ENCODE measurements around the gene ZNF20.

ZNF20 gene

DNA sequence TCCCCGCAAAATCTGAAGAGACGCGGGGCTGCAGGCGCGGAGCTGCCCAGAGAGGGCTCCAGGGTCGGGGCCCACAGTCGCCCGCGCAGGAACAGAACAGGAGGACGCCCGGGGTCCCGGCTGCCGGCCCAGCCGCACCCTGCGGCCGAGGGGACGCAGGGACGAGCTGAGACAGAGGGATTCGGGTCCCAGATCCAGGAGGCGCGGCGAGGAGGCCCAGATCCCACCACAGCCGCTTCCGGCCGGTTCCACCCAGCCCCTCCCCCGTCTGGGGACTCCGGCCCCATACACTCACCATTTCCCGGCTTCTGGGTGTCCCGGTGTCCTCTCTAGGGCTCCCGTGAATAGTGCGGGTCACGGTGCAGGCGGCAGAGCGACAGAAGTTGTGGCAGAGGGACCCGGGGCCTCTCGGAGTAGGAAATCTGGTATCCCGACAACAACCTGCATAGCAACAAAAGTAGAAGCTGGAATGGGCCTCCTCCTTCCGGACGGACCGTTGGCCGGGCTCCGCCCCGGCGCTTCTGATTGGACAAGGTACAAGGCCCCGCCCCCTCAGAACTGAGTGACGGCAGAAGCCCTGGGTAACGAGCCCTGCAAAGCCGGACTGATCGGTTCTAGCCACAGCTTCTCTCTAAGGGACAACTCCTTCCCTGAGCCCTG lies at the start of gene ZNF20:
ZNF20 (minus strand) TSS at position 466 of the 660 bp plus-strand sequence; CDS start at position 298, 168 bp downstream.
- no peak for TF ChIP-seq GATA3 (IDR thresholded peaks at IDR 0.05; ENCODE audit: low read depth, low read length)
- TF ChIP-seq GATA2 (IDR thresholded peaks at IDR 0.05; ENCODE audit: low read depth, low read length), result no peak

DNA sequence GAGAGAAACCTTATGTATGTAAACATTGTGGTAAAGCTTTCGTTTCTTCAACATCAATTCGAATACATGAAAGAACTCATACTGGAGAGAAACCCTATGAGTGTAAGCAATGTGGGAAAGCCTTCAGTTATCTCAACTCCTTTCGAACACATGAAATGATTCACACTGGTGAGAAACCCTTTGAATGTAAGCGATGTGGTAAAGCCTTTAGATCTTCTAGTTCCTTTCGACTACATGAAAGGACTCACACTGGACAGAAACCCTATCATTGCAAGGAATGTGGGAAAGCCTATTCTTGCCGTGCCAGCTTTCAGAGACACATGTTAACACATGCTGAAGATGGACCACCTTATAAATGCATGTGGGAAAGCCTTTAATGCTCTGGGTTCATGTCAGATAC lies 47.5 kb upstream of the ZNF20 start:
- TF ChIP-seq GATA2 (IDR thresholded peaks at IDR 0.05; ENCODE audit: low read depth, low read length) (no peak), GATA3 (IDR thresholded peaks at IDR 0.05; ENCODE audit: low read depth, low read length) (no peak)

DNA sequence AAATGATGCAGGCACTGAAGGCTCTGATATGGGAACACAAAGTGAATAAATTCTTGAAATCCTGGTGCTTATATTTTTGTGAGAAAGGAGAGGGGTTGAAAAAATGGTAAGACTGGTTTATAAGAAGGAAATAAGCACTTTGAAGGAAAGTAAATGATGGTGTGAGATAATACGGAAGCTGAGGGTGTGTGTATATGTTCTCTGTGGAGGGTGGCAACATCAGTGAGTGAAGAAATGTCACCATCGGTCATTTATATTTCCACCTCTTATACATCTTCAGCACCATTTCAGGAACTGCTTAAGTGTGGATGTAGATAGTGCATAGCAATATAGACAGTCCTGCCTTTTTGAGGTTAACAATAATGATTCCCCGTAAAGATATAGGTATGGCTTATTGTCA lies 40.2 kb upstream of the ZNF20 start:
- no peak for TF ChIP-seq GATA3 (IDR thresholded peaks at IDR 0.05; ENCODE audit: low read depth, low read length)
- TF ChIP-seq GATA2 (IDR thresholded peaks at IDR 0.05; ENCODE audit: low read depth, low read length), result no peak

DNA sequence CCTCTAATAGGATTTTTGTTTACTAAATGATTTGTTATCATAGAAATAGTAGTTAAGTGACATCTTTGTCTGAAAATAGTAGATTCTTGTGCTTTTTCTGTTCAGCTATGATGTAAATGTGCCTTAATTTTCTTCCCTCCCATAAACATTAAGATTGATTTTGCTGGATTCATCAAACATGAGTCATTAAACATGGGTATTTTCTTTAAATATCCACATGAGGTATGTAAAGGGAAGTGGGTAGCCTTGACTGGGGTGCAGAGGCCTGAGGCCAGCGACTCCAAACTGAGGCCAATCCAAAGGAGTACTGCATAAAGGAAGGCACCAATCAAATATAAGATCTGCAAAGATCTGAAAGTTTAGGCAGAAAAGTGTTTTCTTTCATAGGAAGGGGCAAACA lies 26.5 kb upstream of the ZNF20 start:
- TF ChIP-seq GATA3 (IDR thresholded peaks at IDR 0.05; ENCODE audit: low read depth, low read length) (no peak), GATA2 (IDR thresholded peaks at IDR 0.05; ENCODE audit: low read depth, low read length) (no peak)

DNA sequence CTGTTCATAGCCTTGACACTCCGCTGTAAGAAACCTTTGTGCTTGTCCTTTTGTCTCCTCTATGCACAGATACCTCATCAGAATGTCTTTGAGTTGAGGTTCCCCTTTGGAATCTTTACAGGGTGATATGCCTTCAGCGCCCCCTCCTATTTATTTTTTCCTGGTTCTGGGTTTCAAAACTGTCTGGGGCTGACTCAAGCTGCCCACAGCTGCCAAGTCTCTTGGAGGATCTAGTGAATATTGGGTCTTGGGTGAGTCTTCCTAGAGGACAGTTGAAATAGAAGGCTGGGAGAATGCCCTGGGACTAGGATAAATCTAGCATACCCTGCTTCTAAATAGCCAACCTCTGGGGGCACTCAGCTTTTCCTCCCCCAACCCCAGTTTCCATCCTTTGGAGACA lies 23.7 kb upstream of the ZNF20 start:
- TF ChIP-seq GATA3 (IDR thresholded peaks at IDR 0.05; ENCODE audit: low read depth, low read length) (no peak), GATA2 (IDR thresholded peaks at IDR 0.05; ENCODE audit: low read depth, low read length) (no peak)

DNA sequence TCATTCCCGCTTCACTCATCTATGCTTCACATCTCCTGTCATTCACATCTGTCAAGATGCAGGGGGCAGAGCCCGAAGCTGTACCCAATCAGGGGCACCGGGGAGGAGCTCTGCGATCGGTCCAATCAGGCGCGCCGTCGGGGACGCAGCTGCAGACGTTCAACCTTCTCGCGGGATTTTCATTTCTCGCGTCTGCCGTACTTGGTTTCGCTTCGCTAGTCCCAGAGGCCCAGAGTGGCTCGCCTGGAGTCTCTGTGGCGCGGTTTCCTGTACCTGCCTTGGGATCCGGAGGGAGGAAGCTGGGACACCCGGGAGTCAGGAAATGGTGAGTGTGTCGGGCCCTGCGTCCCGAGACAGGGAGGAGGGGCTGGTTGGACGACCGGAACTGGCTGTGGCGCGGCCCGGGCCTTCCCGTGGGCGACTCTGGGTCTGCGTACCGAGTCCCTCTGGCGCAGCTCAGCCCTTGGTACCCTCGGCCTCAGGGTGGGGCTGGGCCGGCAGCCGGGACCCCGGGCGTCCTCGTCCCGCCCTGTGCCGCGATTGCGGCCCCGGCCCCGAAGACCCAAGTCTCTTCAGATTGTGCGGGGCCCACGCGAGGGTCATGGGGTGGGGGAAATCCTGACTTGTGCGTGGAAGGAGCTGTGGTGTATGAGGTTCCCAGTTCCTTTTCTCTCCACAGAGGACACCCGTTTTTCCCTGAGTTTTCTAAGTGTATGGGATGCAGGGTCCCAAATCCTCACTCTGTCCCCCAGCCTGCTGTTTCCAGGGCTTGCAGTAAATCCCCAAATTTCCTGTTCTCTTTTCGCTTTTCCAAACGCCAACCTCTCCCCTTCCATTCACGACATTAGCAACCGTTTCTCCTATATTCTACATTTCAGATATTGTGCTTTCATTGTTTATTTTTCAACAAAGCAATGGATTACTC lies 23.0 kb upstream of the ZNF20 start, which contains the start of gene ZNF136:
ZNF136 (plus strand) TSS at position 215 of the 925 bp plus-strand sequence; CDS start at position 323, 108 bp downstream.
- no peak for TF ChIP-seq GATA3 (IDR thresholded peaks at IDR 0.05; ENCODE audit: low read depth, low read length)
- TF ChIP-seq GATA2 (IDR thresholded peaks at IDR 0.05; ENCODE audit: low read depth, low read length), result no peak; the same call in 1 of the 2 replicates

DNA sequence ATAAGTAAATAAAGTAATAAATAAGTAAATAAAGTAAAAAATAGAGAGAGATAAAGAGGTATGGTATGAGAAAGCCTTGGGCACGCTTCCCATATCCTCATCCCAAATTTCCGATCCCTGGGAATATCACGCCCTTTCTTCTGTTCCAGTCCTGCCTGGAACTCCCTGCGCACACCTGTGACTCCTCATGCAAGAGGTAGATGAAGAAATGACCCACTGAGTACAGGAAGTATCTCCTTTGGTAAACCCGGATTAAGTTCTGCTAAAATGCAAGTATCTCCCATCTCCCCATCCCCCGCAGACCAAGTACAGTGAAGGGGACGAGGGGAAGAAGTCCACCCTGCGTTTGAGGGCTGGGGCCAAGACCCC lies 22.3 kb upstream of the ZNF20 start:
- TF ChIP-seq GATA2 (IDR thresholded peaks at IDR 0.05; ENCODE audit: low read depth, low read length), result no peak
- no peak for TF ChIP-seq GATA3 (IDR thresholded peaks at IDR 0.05; ENCODE audit: low read depth, low read length)

DNA sequence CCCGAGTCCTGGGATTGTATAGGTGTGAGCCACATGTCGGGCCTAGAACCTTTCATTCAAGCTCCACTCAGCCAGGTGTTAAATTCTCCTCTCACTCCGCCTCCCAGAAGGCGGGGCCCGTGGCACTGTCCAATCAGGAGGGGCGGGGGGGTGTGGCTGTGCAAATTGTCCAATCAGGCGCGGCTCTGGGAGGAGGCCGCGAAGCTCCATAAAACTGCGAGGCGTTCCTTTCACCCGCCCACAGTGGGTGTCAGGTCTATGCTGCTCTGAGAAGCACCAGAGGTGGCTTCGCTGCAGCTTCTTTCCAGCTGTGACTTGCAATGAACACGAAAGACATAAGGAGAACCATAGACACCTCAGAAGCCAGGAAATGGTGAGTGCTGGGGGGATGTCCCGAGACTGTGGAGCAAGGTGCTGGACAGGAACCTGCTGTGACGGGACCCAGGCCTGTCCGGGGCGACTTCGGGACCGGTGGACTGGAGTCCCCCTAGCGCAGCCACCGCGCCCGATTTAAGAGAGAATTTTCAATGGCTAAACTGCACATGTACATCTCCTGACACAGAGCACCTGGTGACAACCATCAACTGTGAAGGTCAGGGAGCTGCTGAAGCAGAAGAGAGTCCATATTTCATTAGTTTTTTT lies 19.7 kb upstream of the ZNF20 start:
- TF ChIP-seq GATA2 (IDR thresholded peaks at IDR 0.05; ENCODE audit: low read depth, low read length) (no peak), GATA3 (IDR thresholded peaks at IDR 0.05; ENCODE audit: low read depth, low read length) (no peak)

DNA sequence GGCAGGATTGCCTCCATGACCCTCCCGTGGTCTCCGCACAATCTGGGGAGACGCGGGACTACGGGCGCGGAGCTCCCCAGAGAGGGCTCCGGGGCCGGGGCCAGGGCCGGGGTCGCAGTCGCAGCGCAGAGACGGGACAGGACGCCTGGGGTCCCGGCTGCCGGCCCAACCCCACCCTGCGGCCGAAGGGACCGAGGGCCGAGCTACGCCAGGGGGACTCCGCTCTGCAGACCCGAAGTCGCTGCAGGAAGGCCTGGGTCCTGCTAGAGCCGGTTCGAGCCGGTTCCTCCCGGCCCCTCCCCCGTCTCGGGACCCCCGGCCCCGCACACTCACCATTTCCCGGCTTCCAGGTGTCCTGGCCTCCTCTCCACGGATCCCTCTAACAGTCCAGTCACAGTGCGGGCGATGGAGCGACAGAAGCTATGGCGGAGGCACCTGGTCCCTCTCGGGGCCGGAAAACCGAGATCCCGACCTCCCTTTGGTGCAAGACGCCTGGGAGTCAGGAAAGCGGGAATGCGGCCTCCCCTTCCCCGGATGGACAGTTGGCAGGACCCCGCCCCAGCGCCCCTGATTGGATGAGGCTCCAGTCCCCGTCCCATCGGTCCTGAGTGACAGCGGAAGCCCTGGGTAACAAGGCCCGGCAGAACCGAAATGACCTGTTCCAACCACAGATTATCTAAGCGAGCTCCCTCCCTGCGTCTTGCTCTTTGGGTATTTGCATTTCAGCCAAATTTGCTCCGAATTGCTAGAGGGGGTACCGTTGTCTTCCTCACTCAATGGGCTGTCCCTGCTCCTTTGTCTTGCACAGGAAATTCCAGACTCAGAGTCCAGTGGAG lies 16.3 kb upstream of the ZNF20 start, which contains the start of gene ZNF625:
ZNF625 (minus strand) TSS at position 512 of the 836 bp plus-strand sequence; CDS start at position 336, 176 bp downstream.
- TF ChIP-seq GATA3 (IDR thresholded peaks at IDR 0.05; ENCODE audit: low read depth, low read length), result no peak
- TF ChIP-seq GATA2 (IDR thresholded peaks at IDR 0.05; ENCODE audit: low read depth, low read length), result no peak

DNA sequence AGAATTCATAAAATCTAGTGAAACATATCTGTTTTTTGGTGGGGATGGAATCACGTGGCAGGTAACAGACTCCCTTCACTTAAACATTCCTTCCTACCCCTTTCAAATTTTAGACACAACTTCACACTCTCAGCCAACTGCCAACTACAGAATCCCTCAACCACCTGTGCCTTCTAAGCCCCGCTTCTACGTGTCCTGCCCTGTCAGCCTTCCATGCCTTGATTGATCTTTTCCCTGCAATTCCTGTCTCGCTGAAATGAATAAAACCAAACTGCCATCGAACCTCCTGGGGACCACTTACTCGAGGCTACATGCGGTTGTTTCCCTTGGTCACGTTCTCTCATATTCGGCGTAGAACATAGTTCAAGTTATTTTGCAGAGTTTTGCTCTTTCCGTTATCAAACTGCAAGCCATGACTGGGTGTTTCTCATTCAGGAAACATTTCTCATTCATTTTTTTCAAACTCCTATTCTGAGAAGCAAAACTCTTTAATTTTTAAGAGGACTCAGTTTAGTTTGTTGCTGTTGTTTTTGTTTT lies 15.2 kb upstream of the ZNF20 start:
- no peak for TF ChIP-seq GATA2 (IDR thresholded peaks at IDR 0.05; ENCODE audit: low read depth, low read length)
- no peak for TF ChIP-seq GATA3 (IDR thresholded peaks at IDR 0.05; ENCODE audit: low read depth, low read length)

DNA sequence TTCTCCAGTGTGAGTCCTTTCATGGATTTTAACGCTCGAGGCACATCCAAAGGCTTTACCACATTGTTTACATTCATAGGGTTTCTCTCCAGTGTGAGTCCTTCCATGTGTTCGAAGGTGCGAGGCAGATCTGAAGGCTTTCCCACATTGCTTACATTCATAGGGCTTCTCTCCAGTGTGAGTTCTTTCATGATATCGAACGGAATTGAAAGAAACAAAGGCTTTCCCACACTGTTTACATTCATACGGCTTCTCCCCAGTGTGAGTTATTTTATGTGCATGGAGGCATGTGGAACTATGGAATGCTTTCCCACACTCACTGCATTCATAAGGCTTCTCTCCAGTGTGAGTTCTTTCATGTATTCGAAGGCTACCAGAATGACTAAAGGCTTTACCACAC lies 5.2 kb upstream of the ZNF20 start:
- TF ChIP-seq GATA3 (IDR thresholded peaks at IDR 0.05; ENCODE audit: low read depth, low read length), result no peak
- TF ChIP-seq GATA2 (IDR thresholded peaks at IDR 0.05; ENCODE audit: low read depth, low read length), result no peak

DNA sequence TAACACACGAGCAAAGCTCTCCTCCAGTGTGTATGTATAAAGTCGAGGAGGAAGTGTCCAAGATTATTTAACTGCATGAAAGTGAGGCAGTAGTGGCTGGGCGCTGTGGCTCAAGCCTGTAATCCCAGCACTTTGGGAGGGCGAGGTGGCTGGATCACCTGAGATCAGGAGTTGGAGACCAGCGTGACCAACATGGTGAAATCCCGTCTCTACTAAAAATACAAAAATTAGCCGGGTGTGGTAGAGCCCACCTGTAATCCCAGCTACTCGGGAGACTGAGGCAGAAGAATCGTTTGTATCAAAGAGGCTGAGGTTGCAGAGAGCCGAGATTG lies 1.2 kb upstream of the ZNF20 start:
- TF ChIP-seq GATA2 (IDR thresholded peaks at IDR 0.05; ENCODE audit: low read depth, low read length), result no peak

Data from SH-SY5Y (cell line).